NCI-H2227 treated with DMSO at 0.1 percent for 48 hours (cell line): ENCODE data around the gene SMPD4.
"Not testable (repeated sequence)": the region's sequence is repeated elsewhere in the genome, so short reads cannot be mapped to it uniquely, and the experiment has no call there.

Source experiments
- DNase-seq: peaks from one replicate; lab custom pipeline; 2025; lab: John Stamatoyannopoulos, UW

SMPD4 gene

GRCh38 chr2:130157354-130157753, 24.0 kb downstream of the SMPD4 start:
- DNase-seq = not testable (repeated sequence)

GRCh38 chr2:130156624-130157004, 24.8 kb downstream of the SMPD4 start:
- DNase-seq = no peak

GRCh38 chr2:130155956-130156623, 25.3 kb downstream of the SMPD4 start:
- not testable (repeated sequence) for DNase-seq

- no peak for DNase-seq
Measured at GRCh38 chr2:130154773-130155765, 26.3 kb downstream of the SMPD4 start.

GRCh38 chr2:130154423-130154770, 27.0 kb downstream of the SMPD4 start:
- DNase-seq = not testable (repeated sequence)

- DNase-seq = not testable (repeated sequence)
Measured at GRCh38 chr2:130153721-130154422, 27.5 kb downstream of the SMPD4 start.

- no peak for DNase-seq
Measured at GRCh38 chr2:130152816-130153595, 28.4 kb downstream of the SMPD4 start.

- DNase-seq = not testable (repeated sequence)
Measured at GRCh38 chr2:130152136-130152815, 29.1 kb downstream of the SMPD4 start.

GRCh38 chr2:130151145-130151512, 30.3 kb downstream of the SMPD4 start:
- DNase-seq = not testable (repeated sequence)

- no peak for DNase-seq
Measured at GRCh38 chr2:130150181-130151144, 30.9 kb downstream of the SMPD4 start.

- DNase-seq = not testable (repeated sequence)
Measured at GRCh38 chr2:130148515-130148914, 32.9 kb downstream of the SMPD4 start.

GRCh38 chr2:130145006-130145414, 36.4 kb downstream of the SMPD4 start, which contains the start of gene CCDC74B:
TSS of gene CCDC74B (minus strand) at chr2:130145112. CDS start at chr2:130144996, 116 bp downstream.
- peak; percentile 50 for DNase-seq

- DNase-seq = not testable (repeated sequence)
Measured at GRCh38 chr2:130143266-130144039, 37.9 kb downstream of the SMPD4 start.

- not testable (repeated sequence) for DNase-seq
Measured at GRCh38 chr2:130142396-130143265, 38.8 kb downstream of the SMPD4 start.

GRCh38 chr2:130141645-130142370, 39.6 kb downstream of the SMPD4 start:
- not testable (repeated sequence) for DNase-seq

GRCh38 chr2:130141002-130141401, 40.4 kb downstream of the SMPD4 start:
- not testable (repeated sequence) for DNase-seq

GRCh38 chr2:130140516-130140915, 40.9 kb downstream of the SMPD4 start:
- DNase-seq = not testable (repeated sequence)
